HCT116 (cell line): ENCODE measurements around the gene ACTRT3. TPM values are rescaled to one million over a fixed set of nuclear protein-coding genes. Genes with fewer than 3 reads are reported as not detected.

Experiments
- ATAC-seq: fragments of 200-7000 bp; cut with Tn5 transposase; 2 replicates; pipeline ENCODE4 v1.9.1; 2020; ENCODE audit warnings: mild to moderate bottlenecking, moderate library complexity
- BruUV-seq: library from RNA; stranded (reverse); fragments of 400-500 nt; replicated peaks from 2 replicates; lab custom pipeline; 2021; lab: Mats Ljungman, UMichigan
- CTCF ChIA-PET: fragments of 300-600 bp; sonication (Branson Sonifier 250); formaldehyde crosslinking; loops from one replicate; lab custom pipeline; 2021; ENCODE audit warnings: antibody characterized with exemption; lab: Charles Lee
- POLR2A ChIA-PET: fragments of 300-600, 350-600 bp; sonication (Branson Sonifier 250); formaldehyde crosslinking; loops from one replicate; lab custom pipeline; 2021; ENCODE audit warnings: antibody characterized with exemption; lab: Charles Lee
- RAD21 ChIA-PET, 2 experiments: fragments of 300-600 bp; sonication (Branson Sonifier 250); formaldehyde crosslinking; loops; one replicate each; lab custom pipeline; 2023; ENCODE audit warnings: low total read pairs in 2 of 2; ENCODE audit not compliant: uncharacterized antibody in 2 of 2, unreplicated experiment in 2 of 2, low non-redundant PET in 1 of 2; lab: Charles Lee
- DNase-seq: peaks from one replicate; pipeline ENCODE4 v3.0.0-alpha.2; 2010; ENCODE audit warnings: low read depth, low spot score
- H2AFZ ChIP-seq: fragments of 200-600 bp; shearing (Covaris generic), sonication (generic); 2 replicates; pipeline ENCODE4 v1.6.1; 2017; ENCODE audit warnings: low read depth, mixed run types, mixed read lengths, antibody characterized with exemption, low read length; ENCODE audit not compliant: poor library complexity, severe bottlenecking
- H3K27ac ChIP-seq: 2 replicates; pipeline ENCODE4 v1.5.1; 2012; ENCODE audit warnings: low read depth, low read length
- H3K27me3 ChIP-seq: fragments of 200-600 bp; sonication (generic); 2 replicates; pipeline ENCODE4 v1.6.1; 2016; ENCODE audit warnings: mixed run types, low read length, mixed read lengths; ENCODE audit not compliant: insufficient read depth
- H3K36me3 ChIP-seq, 2 experiments: fragments of 200-500 bp in 1 of 2; fragments of 200-600 bp in 1 of 2; sonication (Bioruptor generic) in 1 of 2; sonication (generic) in 1 of 2; 2 replicates each; pipeline versions ENCODE4 v1.5.1 to v1.6.1; 2014 to 2016; ENCODE audit warnings: low read length in 2 of 2, inconsistent platforms in 1 of 2, mixed read lengths in 1 of 2, mixed run types in 1 of 2; ENCODE audit not compliant: insufficient read depth in 2 of 2, control insufficient read depth in 1 of 2
- H3K4me1 ChIP-seq, 2 experiments: fragments of 200-600 bp in 1 of 2; sonication (generic) in 1 of 2; 2 replicates each; pipeline versions ENCODE4 v1.5.1 to v1.6.1; 2012 to 2017; ENCODE audit warnings: low read length in 2 of 2, inconsistent platforms in 1 of 2, mild to moderate bottlenecking in 1 of 2, mixed read lengths in 1 of 2, mixed run types in 1 of 2, moderate library complexity in 1 of 2; ENCODE audit not compliant: insufficient read depth in 2 of 2, control insufficient read depth in 1 of 2
- H3K4me2 ChIP-seq: fragments of 200-600 bp; sonication (generic); 2 replicates; pipeline ENCODE4 v1.6.1; 2017; ENCODE audit warnings: mixed run types, low read length, mixed read lengths
- H3K4me3 ChIP-seq, 2 experiments: fragments of 200-600 bp in 1 of 2; sonication (generic) in 1 of 2; replicated peaks in 1 of 2; 2 replicates each; pipeline ENCODE4 v1.5.1; 2011 to 2016; ENCODE audit warnings: low read length in 2 of 2, control low read depth in 1 of 2, low read depth in 1 of 2, mild to moderate bottlenecking in 1 of 2, mixed read lengths in 1 of 2, mixed run types in 1 of 2
- H3K79me2 ChIP-seq: fragments of 200-600 bp; sonication (generic); 2 replicates; pipeline ENCODE4 v1.6.1; 2017; ENCODE audit warnings: mild to moderate bottlenecking, mixed run types, low read length, moderate library complexity, mixed read lengths; ENCODE audit not compliant: insufficient read depth
- H3K9ac ChIP-seq: fragments of 200-600 bp; sonication (generic); 2 replicates; pipeline ENCODE4 v1.6.1; 2016; ENCODE audit warnings: low read length, mixed read lengths
- H3K9me2 ChIP-seq: fragments of 200-600 bp; sonication (generic), shearing (Covaris generic); 2 replicates; pipeline ENCODE4 v1.6.1; 2017; ENCODE audit warnings: mixed run types, mild to moderate bottlenecking, moderate library complexity; ENCODE audit not compliant: insufficient read depth
- H3K9me3 ChIP-seq, 2 experiments: fragments of 200-500 bp in 1 of 2; fragments of 200-600 bp in 1 of 2; sonication (Bioruptor generic) in 1 of 2; sonication (generic) in 1 of 2; 2 replicates each; pipeline ENCODE4 v1.6.1; 2014 to 2017; ENCODE audit warnings: low read length in 2 of 2, mixed read lengths in 2 of 2, inconsistent platforms in 1 of 2, low read depth in 1 of 2, mild to moderate bottlenecking in 1 of 2, mixed run types in 1 of 2, moderate library complexity in 1 of 2; ENCODE audit not compliant: control insufficient read depth in 1 of 2, insufficient read depth in 1 of 2
- H4K20me1 ChIP-seq: fragments of 200-600 bp; sonication (generic), shearing (Covaris generic); 2 replicates; pipeline ENCODE4 v1.6.1; 2017; ENCODE audit warnings: mixed run types, mild to moderate bottlenecking, moderate library complexity; ENCODE audit not compliant: insufficient read depth
- EZH2 ChIP-seq: fragments of 200-600 bp; sonication (generic); IDR thresholded peaks from 2 replicates; pipeline ENCODE4 v1.6.1; 2017; ENCODE audit warnings: antibody characterized with exemption, mixed run types
- JUND ChIP-seq: IDR thresholded peaks from 2 replicates; pipeline ENCODE4 v1.6.1; 2012
- RAD21 ChIP-seq: IDR thresholded peaks from 2 replicates; pipeline ENCODE4 v1.6.1; 2012; ENCODE audit warnings: low read depth, mild to moderate bottlenecking
- SP1 ChIP-seq: IDR thresholded peaks from 2 replicates; pipeline ENCODE4 v1.6.1; 2012; ENCODE audit warnings: low read depth
- intact Hi-C: fragments of 100-400 bp; cut with micrococcal nuclease; formaldehyde crosslinking; loops from 2 replicates; pipeline ENCODE4 v1.10.0; 2022
- total RNA-seq: library from RNA; stranded (reverse); gene quantifications from one replicate; pipeline ENCODE4 v1.2.1, GENCODE V29; 2021; ENCODE audit not compliant: unreplicated experiment
- TF ChIP-seq, protein P1 (sequence below): IDR thresholded peaks from 2 replicates; pipeline ENCODE4 v1.6.1; 2012; ENCODE audit warnings: low read depth
- TF ChIP-seq, protein P2 (sequence below), 3 experiments: fragments of 200-600 bp in 1 of 3; sonication (generic) in 1 of 3; IDR thresholded peaks in 2 of 3; conservative IDR thresholded peaks in 1 of 3; 2 replicates each; pipeline ENCODE4 v1.5.1; 2012 to 2017; ENCODE audit warnings: low read depth in 2 of 3, low read length in 2 of 3, antibody characterized with exemption in 1 of 3, borderline replicate concordance in 1 of 3, control low read depth in 1 of 3, mild to moderate bottlenecking in 1 of 3, mixed read lengths in 1 of 3, mixed run types in 1 of 3, moderate library complexity in 1 of 3; ENCODE audit not compliant: insufficient read depth in 1 of 3

ACTRT3 gene
- total RNA-seq, 1 experiment from 2014 or later, result 1.2 TPM

DNA sequence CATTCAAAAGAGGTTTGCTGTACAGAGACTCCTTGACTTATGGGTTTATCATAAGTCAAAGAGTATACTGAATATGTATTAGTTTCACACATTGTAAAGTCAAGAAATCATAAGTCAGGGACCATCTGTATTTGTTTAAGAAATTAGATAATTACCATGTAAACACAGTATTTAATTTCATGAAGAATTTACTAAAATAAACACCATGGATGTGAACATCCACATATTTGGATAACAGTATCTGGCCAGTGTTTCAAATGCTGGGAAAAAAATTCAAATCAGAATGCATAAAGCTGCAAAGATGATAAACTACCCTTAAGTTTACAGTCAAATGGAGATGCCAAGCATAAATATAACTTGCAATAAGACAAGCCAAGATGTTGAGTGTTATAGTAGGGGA lies 20.9 kb upstream of the ACTRT3 start:
- Histone ChIP-seq H3K4me2 (no peak overlapping the region), H4K20me1 (no peaks in the 10 kb centered on the region), H2AFZ (no peak overlapping the region), H3K4me3 (no peak overlapping the region), H3K27ac (no peak overlapping the region), H3K9me2 (no peaks in the 10 kb centered on the region), H3K9ac (no peak overlapping the region), H3K79me2 (no peaks in the 10 kb centered on the region), H3K9me3 (no peaks in the 10 kb centered on the region), H3K27me3 (no peaks in the 10 kb centered on the region), H3K36me3 (peaks cover 19 to 34% of the 10 kb centered on the region in 2 experiments; a peak in 3 of 4 replicates), H3K4me1 (no peaks in the 10 kb centered on the region)
- ChIA-PET CTCF (no interaction called here), POLR2A (interaction anchor here (1.0 kb wide), 1 partner anchor 17 kb away, joined by 3 read pairs; the partner anchor contains the start of gene MYNN), RAD21 (no interaction called here)
- BruUV-seq, result no TSS peak
- intact Hi-C loops, result no loop called here
- ATAC-seq (no peak), DNase-seq (no peak)
- TF ChIP-seq, protein P1, sequence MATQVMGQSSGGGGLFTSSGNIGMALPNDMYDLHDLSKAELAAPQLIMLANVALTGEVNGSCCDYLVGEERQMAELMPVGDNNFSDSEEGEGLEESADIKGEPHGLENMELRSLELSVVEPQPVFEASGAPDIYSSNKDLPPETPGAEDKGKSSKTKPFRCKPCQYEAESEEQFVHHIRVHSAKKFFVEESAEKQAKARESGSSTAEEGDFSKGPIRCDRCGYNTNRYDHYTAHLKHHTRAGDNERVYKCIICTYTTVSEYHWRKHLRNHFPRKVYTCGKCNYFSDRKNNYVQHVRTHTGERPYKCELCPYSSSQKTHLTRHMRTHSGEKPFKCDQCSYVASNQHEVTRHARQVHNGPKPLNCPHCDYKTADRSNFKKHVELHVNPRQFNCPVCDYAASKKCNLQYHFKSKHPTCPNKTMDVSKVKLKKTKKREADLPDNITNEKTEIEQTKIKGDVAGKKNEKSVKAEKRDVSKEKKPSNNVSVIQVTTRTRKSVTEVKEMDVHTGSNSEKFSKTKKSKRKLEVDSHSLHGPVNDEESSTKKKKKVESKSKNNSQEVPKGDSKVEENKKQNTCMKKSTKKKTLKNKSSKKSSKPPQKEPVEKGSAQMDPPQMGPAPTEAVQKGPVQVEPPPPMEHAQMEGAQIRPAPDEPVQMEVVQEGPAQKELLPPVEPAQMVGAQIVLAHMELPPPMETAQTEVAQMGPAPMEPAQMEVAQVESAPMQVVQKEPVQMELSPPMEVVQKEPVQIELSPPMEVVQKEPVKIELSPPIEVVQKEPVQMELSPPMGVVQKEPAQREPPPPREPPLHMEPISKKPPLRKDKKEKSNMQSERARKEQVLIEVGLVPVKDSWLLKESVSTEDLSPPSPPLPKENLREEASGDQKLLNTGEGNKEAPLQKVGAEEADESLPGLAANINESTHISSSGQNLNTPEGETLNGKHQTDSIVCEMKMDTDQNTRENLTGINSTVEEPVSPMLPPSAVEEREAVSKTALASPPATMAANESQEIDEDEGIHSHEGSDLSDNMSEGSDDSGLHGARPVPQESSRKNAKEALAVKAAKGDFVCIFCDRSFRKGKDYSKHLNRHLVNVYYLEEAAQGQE, result no peak
- TF ChIP-seq SP1 (no peak), JUND (no peak), RAD21 (no peak), EZH2 (no peak)
- TF ChIP-seq, protein P2, sequence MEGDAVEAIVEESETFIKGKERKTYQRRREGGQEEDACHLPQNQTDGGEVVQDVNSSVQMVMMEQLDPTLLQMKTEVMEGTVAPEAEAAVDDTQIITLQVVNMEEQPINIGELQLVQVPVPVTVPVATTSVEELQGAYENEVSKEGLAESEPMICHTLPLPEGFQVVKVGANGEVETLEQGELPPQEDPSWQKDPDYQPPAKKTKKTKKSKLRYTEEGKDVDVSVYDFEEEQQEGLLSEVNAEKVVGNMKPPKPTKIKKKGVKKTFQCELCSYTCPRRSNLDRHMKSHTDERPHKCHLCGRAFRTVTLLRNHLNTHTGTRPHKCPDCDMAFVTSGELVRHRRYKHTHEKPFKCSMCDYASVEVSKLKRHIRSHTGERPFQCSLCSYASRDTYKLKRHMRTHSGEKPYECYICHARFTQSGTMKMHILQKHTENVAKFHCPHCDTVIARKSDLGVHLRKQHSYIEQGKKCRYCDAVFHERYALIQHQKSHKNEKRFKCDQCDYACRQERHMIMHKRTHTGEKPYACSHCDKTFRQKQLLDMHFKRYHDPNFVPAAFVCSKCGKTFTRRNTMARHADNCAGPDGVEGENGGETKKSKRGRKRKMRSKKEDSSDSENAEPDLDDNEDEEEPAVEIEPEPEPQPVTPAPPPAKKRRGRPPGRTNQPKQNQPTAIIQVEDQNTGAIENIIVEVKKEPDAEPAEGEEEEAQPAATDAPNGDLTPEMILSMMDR (IDR thresholded peaks at IDR 0.05 in 2 of 3, conservative IDR thresholded peaks at IDR 0.05 in 1 of 3; ENCODE audit: borderline replicate concordance in 1 of 3, insufficient read depth in 1 of 3, low read depth in 2 of 3, low read length in 2 of 3), result no peak
